Measurements from ENCODE around the gene COMMD1.

COMMD1 gene

GRCh38 chr2:61888267-61889055 lies 17.0 kb upstream of the COMMD1 start, which contains the start of gene CCT4 (continued):
- TF ChIP-seq ZNF398 (tag by site-specific recombination; IDR thresholded peaks at IDR 0.05) (no peak), ZFHX2 (tag by site-specific recombination; conservative IDR thresholded peaks at IDR 0.05) (peak; percentile 92), ZFP3 (tag by site-specific recombination; IDR thresholded peaks at IDR 0.05; ENCODE audit: low read depth) (no peak), ZNF350 (tag by site-specific recombination; IDR thresholded peaks at IDR 0.05) (no peak), ZNF433 (tag by site-specific recombination; IDR thresholded peaks at IDR 0.05; ENCODE audit: low read depth) (no peak), ZNF610 (tag by site-specific recombination; IDR thresholded peaks at IDR 0.05; ENCODE audit: borderline replicate concordance) (peak; percentile 67; the same call in 1 of the 2 replicates), ZBTB8A (tag by site-specific recombination; IDR thresholded peaks at IDR 0.05) (peak; percentile 96), ZNF660 (tag by site-specific recombination; IDR thresholded peaks at IDR 0.05) (no peak; the same call in none of the 2 replicates), OSR2 (tag by site-specific recombination; IDR thresholded peaks at IDR 0.05) (no peak), ZFP69B (tag by site-specific recombination; IDR thresholded peaks at IDR 0.05) (no peak; the same call in 1 of the 2 replicates), ZNF580 (tag by site-specific recombination; IDR thresholded peaks at IDR 0.05) (peak; percentile 55; the same call in 1 of the 2 replicates), KLF7 (tag by site-specific recombination; IDR thresholded peaks at IDR 0.05; ENCODE audit: borderline replicate concordance) (no peak), ZNF488 (tag by site-specific recombination; IDR thresholded peaks at IDR 0.05) (no peak), ZNF174 (tag by site-specific recombination; IDR thresholded peaks at IDR 0.05) (no peak), ZEB2 (tag by site-specific recombination; IDR thresholded peaks at IDR 0.05) (peak; percentile 79; the same call in 1 of the 2 replicates), SP2 (tag by site-specific recombination; IDR thresholded peaks at IDR 0.05) (peak; percentile 50), ZNF37A (tag by site-specific recombination; IDR thresholded peaks at IDR 0.05) (no peak), SCRT1 (tag by site-specific recombination; IDR thresholded peaks at IDR 0.05; ENCODE audit: borderline replicate concordance) (no peak), GLI4 (tag by site-specific recombination; IDR thresholded peaks at IDR 0.05) (peak; percentile 23; the same call in 1 of the 2 replicates), ZNF544 (tag by site-specific recombination; IDR thresholded peaks at IDR 0.05) (no peak), ZBTB7A (tag by site-specific recombination; IDR thresholded peaks at IDR 0.05; ENCODE audit: low read depth) (peak; percentile 67; the same call in 1 of the 2 replicates)
- TF ChIP-seq, protein P1, sequence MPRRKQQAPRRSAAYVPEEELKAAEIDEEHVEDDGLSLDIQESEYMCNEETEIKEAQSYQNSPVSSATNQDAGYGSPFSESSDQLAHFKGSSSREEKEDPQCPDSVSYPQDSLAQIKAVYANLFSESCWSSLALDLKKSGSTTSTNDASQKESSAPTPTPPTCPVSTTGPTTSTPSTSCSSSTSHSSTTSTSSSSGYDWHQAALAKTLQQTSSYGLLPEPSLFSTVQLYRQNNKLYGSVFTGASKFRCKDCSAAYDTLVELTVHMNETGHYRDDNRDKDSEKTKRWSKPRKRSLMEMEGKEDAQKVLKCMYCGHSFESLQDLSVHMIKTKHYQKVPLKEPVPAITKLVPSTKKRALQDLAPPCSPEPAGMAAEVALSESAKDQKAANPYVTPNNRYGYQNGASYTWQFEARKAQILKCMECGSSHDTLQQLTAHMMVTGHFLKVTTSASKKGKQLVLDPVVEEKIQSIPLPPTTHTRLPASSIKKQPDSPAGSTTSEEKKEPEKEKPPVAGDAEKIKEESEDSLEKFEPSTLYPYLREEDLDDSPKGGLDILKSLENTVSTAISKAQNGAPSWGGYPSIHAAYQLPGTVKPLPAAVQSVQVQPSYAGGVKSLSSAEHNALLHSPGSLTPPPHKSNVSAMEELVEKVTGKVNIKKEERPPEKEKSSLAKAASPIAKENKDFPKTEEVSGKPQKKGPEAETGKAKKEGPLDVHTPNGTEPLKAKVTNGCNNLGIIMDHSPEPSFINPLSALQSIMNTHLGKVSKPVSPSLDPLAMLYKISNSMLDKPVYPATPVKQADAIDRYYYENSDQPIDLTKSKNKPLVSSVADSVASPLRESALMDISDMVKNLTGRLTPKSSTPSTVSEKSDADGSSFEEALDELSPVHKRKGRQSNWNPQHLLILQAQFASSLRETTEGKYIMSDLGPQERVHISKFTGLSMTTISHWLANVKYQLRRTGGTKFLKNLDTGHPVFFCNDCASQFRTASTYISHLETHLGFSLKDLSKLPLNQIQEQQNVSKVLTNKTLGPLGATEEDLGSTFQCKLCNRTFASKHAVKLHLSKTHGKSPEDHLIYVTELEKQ (tag by site-specific recombination; IDR thresholded peaks at IDR 0.05; ENCODE audit: borderline replicate concordance): peak; percentile 24; the same call in 1 of the 2 replicates
- TF ChIP-seq, protein P2, sequence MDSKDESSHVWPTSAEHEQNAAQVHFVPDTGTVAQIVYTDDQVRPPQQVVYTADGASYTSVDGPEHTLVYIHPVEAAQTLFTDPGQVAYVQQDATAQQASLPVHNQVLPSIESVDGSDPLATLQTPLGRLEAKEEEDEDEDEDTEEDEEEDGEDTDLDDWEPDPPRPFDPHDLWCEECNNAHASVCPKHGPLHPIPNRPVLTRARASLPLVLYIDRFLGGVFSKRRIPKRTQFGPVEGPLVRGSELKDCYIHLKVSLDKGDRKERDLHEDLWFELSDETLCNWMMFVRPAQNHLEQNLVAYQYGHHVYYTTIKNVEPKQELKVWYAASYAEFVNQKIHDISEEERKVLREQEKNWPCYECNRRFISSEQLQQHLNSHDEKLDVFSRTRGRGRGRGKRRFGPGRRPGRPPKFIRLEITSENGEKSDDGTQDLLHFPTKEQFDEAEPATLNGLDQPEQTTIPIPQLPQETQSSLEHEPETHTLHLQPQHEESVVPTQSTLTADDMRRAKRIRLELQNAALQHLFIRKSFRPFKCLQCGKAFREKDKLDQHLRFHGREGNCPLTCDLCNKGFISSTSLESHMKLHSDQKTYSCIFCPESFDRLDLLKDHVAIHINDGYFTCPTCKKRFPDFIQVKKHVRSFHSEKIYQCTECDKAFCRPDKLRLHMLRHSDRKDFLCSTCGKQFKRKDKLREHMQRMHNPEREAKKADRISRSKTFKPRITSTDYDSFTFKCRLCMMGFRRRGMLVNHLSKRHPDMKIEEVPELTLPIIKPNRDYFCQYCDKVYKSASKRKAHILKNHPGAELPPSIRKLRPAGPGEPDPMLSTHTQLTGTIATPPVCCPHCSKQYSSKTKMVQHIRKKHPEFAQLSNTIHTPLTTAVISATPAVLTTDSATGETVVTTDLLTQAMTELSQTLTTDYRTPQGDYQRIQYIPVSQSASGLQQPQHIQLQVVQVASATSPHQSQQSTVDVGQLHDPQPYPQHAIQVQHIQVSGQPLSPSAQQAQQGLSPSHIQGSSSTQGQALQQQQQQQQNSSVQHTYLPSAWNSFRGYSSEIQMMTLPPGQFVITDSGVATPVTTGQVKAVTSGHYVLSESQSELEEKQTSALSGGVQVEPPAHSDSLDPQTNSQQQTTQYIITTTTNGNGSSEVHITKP (tag by site-specific recombination; IDR thresholded peaks at IDR 0.05): no peak; the same call in 1 of the 2 replicates
- TF ChIP-seq, protein P3, sequence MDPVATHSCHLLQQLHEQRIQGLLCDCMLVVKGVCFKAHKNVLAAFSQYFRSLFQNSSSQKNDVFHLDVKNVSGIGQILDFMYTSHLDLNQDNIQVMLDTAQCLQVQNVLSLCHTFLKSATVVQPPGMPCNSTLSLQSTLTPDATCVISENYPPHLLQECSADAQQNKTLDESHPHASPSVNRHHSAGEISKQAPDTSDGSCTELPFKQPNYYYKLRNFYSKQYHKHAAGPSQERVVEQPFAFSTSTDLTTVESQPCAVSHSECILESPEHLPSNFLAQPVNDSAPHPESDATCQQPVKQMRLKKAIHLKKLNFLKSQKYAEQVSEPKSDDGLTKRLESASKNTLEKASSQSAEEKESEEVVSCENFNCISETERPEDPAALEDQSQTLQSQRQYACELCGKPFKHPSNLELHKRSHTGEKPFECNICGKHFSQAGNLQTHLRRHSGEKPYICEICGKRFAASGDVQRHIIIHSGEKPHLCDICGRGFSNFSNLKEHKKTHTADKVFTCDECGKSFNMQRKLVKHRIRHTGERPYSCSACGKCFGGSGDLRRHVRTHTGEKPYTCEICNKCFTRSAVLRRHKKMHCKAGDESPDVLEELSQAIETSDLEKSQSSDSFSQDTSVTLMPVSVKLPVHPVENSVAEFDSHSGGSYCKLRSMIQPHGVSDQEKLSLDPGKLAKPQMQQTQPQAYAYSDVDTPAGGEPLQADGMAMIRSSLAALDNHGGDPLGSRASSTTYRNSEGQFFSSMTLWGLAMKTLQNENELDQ (tag by site-specific recombination; IDR thresholded peaks at IDR 0.05; ENCODE audit: low read depth): no peak
